NCI-H1436 (cell line): ENCODE data around the gene TMEM59.
"Not testable (repeated sequence)": the region's sequence is repeated elsewhere in the genome, so short reads cannot be mapped to it uniquely, and the experiment has no call there.

Experiments
- DNase-seq: peaks from one replicate; lab custom pipeline; 2025; lab: John Stamatoyannopoulos, UW

TMEM59 gene

GRCh38 chr1:54052431-54052933, 522 bp downstream of the TMEM59 start:
- DNase-seq: no peak

- DNase-seq: no peak
Measured at GRCh38 chr1:54051933-54052430, 1.0 kb downstream of the TMEM59 start.

GRCh38 chr1:54050435-54050834, 2.6 kb downstream of the TMEM59 start:
- not testable (repeated sequence) for DNase-seq

DNA sequence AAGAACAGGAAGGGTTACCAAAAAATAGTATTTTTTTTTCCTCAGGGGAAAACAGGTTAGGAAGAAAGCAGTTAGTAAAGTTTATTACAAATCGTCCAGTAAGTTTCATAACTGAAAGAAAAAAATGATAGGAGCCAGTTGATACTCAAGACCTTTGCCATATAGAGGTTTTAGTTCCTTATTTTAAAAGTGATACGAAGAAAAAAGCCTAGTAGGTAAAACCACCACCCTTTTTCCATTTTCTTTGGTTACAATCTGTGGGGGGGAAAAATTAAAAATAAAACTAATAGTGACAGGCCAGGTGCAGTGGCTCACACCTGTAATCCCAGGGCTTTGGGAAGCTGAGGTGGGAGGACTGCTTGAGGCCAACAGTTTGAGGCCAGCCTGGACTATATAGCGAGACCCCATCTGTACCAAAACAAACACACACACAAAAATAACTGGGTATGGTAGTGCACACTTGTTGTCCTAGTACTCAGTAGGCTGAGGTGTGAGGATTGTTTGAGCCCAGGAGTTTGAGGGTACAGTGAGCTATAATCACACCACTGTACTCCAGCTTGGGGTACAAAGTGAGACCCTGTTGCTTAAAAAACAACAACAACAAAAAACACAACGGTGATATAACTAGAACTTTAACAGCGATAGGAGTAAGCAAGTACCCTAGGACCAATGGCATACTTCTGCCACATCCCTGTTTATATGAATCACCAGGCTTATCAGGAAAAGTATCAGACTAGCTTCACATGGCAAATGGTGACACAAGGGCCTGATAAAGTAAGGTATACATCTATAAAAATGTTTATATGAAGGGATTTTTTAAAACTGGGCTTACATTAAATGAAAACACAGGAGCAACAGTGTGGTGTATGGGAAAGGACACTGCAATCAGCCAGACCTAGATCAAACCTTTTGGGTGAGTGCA, 5.4 kb downstream of the TMEM59 start:
- no peak for DNase-seq

DNA sequence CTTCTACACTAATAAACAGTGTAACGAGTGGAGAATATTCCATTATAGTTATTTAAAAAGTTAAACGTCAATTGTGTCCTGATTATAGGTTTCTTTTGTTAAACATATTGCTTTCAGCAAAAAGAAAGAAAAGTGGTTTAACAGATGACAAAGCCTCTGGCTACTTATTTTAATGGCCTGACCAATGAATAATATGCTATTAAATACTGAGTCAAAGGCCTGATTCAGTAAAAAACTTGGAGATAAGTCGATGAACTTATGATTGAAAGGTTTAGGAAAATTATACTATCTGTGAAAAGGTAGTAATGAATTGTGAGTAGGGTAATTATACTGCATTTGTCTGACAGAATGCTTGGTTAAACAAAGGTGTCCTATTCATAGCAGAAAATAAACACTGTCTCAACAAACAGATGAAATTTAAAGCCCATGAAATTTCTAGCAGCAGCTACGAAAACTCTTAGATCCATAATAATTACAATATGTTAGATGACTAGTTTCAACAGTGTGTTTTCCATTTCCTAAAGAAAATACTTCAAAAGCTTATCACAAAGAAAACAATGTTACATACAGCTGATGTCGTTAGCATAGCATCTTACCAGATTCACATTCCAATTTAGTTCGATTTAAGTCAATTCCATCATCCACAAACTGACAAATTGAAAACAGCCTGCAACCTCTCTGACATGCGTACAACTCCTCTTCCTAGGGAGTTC, 6.2 kb downstream of the TMEM59 start:
- DNase-seq: no peak

- DNase-seq: no peak
Measured at GRCh38 chr1:54045496-54045895, 7.5 kb downstream of the TMEM59 start.

DNA sequence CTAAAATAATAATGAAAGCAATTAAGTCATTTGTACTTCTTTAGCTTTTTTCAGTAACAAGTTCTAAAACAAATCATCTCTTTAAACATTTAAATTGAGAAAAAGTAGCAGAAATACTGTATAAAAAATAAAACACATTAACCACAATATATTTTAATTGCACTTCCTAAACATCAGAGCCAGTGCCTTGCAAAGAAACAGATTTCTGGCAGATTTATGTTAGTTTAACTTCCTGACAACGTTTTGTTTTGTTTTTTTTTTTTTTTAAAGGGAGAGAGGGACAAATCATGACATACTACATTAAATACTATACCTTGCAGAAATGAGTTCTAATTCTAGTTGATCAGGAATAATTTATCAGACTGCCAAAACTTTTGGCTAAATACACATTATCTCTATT, 11.2 kb downstream of the TMEM59 start:
- no peak for DNase-seq

- no peak for DNase-seq
Measured at GRCh38 chr1:54037476-54037875, 15.5 kb downstream of the TMEM59 start.

GRCh38 chr1:54028306-54029251, 24.4 kb downstream of the TMEM59 start:
- DNase-seq: no peak

GRCh38 chr1:54027848-54028247, 25.2 kb downstream of the TMEM59 start:
- no peak for DNase-seq

DNA sequence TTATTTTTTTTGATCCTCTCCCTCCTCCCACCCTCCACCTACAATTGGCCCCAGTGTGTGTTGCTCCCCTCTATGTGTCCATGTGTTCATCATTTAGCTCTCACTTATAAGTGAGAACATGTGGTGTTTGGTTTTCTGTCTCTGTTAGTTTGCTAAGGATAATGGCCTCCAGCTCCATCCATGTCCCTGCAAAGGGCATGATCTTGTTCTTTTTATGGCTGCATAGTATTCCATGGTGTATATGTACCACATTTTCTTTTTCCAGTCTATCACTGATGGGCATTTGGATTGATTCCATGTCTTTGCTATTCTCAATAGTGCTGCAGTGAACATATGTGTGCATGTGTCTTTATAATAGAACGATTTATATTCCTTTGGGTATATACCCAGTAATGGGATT, 28.2 kb downstream of the TMEM59 start:
- not testable (repeated sequence) for DNase-seq

GRCh38 chr1:54024358-54024757, 28.6 kb downstream of the TMEM59 start:
- no peak for DNase-seq

- not testable (repeated sequence) for DNase-seq
Measured at GRCh38 chr1:54019562-54020176, 33.3 kb downstream of the TMEM59 start.

GRCh38 chr1:54018635-54019034, 34.4 kb downstream of the TMEM59 start:
- DNase-seq: no peak

DNA sequence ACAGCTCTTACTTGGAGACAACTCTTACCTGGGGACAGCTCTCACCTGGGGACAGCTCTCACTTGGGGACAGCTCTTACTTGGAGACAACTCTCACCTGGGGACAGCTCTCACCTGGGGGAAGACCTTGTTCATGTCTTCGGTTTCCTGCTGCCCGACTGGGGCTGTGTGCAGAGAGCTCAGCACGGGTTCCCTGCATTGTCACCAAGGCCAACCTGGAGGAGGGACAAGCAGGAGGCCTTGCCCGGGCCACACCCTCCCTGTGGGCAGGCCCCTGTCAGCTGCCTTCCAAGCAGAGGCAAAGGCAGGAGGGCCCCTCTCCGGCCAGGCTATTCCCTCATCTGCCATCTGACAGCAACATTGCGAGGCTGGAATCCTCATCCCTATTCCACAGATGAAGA, 35.0 kb downstream of the TMEM59 start, which contains the start of gene LDLRAD1:
Gene LDLRAD1, minus strand, starts transcription at position 208 of the 400 bp plus-strand sequence. Its CDS starts 74 bp downstream, at position 134.
- no peak for DNase-seq

- DNase-seq: no peak
Measured at GRCh38 chr1:54016343-54017282, 36.4 kb downstream of the TMEM59 start.

DNA sequence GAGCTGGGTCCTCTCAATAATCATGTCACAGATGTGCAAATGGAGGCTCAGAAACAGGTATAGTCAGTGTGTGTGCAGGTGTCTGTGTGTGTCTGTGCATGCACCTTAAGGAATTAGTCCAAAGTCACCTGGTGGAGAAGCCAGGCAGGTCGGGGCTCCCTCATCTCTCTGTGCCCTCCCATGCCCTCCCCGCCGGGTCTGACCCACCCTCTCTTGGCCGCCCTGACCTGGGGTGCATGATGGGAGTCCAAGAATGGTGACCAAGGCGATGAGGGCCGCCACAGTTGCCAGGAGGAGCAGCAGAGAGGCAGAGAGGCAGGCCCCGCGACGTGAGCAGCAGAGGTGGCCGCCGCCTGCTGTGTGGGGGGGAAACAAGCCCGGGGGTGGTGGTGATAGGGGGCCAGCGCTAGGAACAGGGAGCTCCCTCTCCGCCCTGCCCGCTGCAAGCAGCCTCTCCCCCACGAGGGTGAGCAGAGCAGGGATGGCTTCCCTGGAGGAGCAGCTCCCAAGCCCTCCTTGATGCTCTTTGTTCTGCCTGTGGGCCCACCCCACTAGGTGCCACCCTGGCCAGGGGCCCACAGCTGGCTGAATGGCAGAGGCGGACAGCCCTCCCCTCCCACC, 38.9 kb downstream of the TMEM59 start:
- DNase-seq: no peak

DNA sequence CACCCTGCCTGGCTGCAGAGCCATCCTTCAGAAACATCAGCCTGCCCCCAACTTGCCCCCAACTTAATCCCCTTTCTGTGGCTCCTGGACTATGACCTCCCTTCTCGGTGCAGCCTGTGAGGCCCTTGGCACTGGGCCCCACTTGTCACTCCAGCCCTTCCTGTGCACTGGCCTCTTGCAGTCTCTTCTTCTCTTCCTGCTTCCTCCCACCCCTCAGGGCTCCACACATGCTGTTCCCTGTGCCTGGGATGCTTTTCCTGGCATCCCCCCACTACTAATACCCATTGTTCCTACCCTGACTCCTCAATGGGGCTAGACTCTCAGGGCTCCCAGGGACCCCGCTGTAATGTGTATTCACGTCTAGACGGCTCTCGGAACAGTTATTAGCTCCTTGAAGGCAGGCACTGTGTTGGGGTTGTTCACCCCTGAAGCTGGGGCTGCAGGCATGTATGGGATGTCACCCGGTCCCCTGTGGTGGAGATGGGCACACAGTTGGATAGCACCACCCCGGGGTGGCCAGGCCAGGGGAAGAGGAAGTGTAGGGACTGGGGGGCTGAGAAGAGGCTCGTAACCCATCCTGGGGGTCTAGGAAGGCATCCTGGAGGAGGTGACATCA, 39.5 kb downstream of the TMEM59 start:
- DNase-seq: no peak

GRCh38 chr1:54012863-54013262, 40.1 kb downstream of the TMEM59 start:
- DNase-seq: no peak
